HUDEP-2 (cell line): ENCODE data around the gene SACM1L.

ENCODE experiments used
- DNase-seq, 76 experiments: peaks; one replicate each; lab custom pipeline; 2025; ENCODE audit not compliant: unreplicated experiment in 76 of 76; lab: John Stamatoyannopoulos, UW

Gene SACM1L

GRCh38 chr3:45762647-45763302, 73.6 kb downstream of the SACM1L start:
- no peak for DNase-seq

- no peak for DNase-seq
These were observed 74.1 kb downstream of the SACM1L start for GRCh38 chr3:45763303-45763675.

- DNase-seq = no peak
These were observed 76.2 kb downstream of the SACM1L start for GRCh38 chr3:45765266-45765851.

- no peak for DNase-seq
These were observed 76.8 kb downstream of the SACM1L start for GRCh38 chr3:45765958-45766357.

GRCh38 chr3:45771166-45771775, 82.1 kb downstream of the SACM1L start:
- no peak for DNase-seq

GRCh38 chr3:45771831-45772230, 82.6 kb downstream of the SACM1L start:
- DNase-seq = no peak

GRCh38 chr3:45772341-45773035, 83.3 kb downstream of the SACM1L start:
- DNase-seq = no peak

- DNase-seq = no peak
These were observed 83.9 kb downstream of the SACM1L start for GRCh38 chr3:45773072-45773471.

- no peak for DNase-seq
These were observed 84.7 kb downstream of the SACM1L start for GRCh38 chr3:45773714-45774449.

GRCh38 chr3:45774581-45775521, 85.7 kb downstream of the SACM1L start:
- no peak for DNase-seq

- DNase-seq = no peak
These were observed 86.5 kb downstream of the SACM1L start for GRCh38 chr3:45775571-45776300.

- DNase-seq = no peak
These were observed 87.1 kb downstream of the SACM1L start for GRCh38 chr3:45776301-45776595.

GRCh38 chr3:45776611-45777010, 87.4 kb downstream of the SACM1L start:
- no peak for DNase-seq

- no peak for DNase-seq
These were observed 88.0 kb downstream of the SACM1L start for GRCh38 chr3:45777111-45777745.

GRCh38 chr3:45777746-45778386, 88.7 kb downstream of the SACM1L start:
- DNase-seq = no peak

- no peak for DNase-seq
These were observed 89.6 kb downstream of the SACM1L start for GRCh38 chr3:45778761-45779201.

GRCh38 chr3:45779746-45780735, 90.8 kb downstream of the SACM1L start:
- no peak for DNase-seq
